Loucy (cell line): Measurements from ENCODE around the gene GULP1.

Source experiments
- H2AFZ ChIP-seq: fragments of 200-600 bp; sonication (generic); 2 replicates; pipeline ENCODE4 v1.6.0; 2016; ENCODE audit warnings: antibody characterized with exemption, mild to moderate bottlenecking, low read length, moderate library complexity
- H3F3A ChIP-seq: fragments of 200-600 bp; 2 replicates; pipeline ENCODE4 v1.6.0; 2016; ENCODE audit warnings: antibody characterized with exemption, low read depth, mild to moderate bottlenecking
- H3K27me3 ChIP-seq: fragments of 200-600 bp; sonication (generic); 2 replicates; pipeline ENCODE4 v1.6.1; 2014; ENCODE audit warnings: low read length, mild to moderate bottlenecking; ENCODE audit not compliant: insufficient read depth, poor library complexity, severe bottlenecking
- H3K36me3 ChIP-seq: fragments of 200-600 bp; sonication (generic); 2 replicates; pipeline ENCODE4 v1.6.1; 2016; ENCODE audit warnings: low read length; ENCODE audit not compliant: insufficient read depth
- H3K4me1 ChIP-seq: fragments of 200-600 bp; sonication (generic); 2 replicates; pipeline ENCODE4 v1.5.1; 2014; ENCODE audit warnings: low read length, mild to moderate bottlenecking; ENCODE audit not compliant: insufficient read depth, poor library complexity, severe bottlenecking
- H3K4me2 ChIP-seq: fragments of 200-600 bp; sonication (generic); 2 replicates; pipeline ENCODE4 v1.6.0; 2014; ENCODE audit warnings: antibody characterized with exemption, low read length, low read depth, mild to moderate bottlenecking; ENCODE audit not compliant: poor library complexity, severe bottlenecking
- H3K4me3 ChIP-seq: fragments of 200-600 bp; sonication (generic); 2 replicates; pipeline ENCODE4 v1.5.1; 2014; ENCODE audit warnings: low read length, mild to moderate bottlenecking, mixed read lengths; ENCODE audit not compliant: poor library complexity, severe bottlenecking
- H3K79me2 ChIP-seq: fragments of 200-600 bp; sonication (generic); 2 replicates; pipeline ENCODE4 v1.6.1; 2014; ENCODE audit warnings: low read length; ENCODE audit not compliant: insufficient read depth
- H3K9ac ChIP-seq: fragments of 200-600 bp; sonication (generic); 2 replicates; pipeline ENCODE4 v1.6.0; 2014; ENCODE audit warnings: mild to moderate bottlenecking, low read depth, low read length, moderate library complexity; ENCODE audit not compliant: poor library complexity, severe bottlenecking
- H3K9me2 ChIP-seq: fragments of 200-600 bp; sonication (generic); replicated peaks from 2 replicates; pipeline ENCODE4 v1.6.1; 2016; ENCODE audit warnings: low read depth, low read length, mixed read lengths
- H3K9me3 ChIP-seq: fragments of 200-600 bp; sonication (generic); 2 replicates; pipeline ENCODE4 v1.6.1; 2014; ENCODE audit warnings: mild to moderate bottlenecking, antibody characterized with exemption, low read length, low read depth; ENCODE audit not compliant: insufficient read depth
- H4K20me1 ChIP-seq: fragments of 200-600 bp; sonication (generic); 2 replicates; pipeline ENCODE4 v1.6.0; 2014; ENCODE audit warnings: antibody characterized with exemption, low read length, mild to moderate bottlenecking; ENCODE audit not compliant: insufficient read depth, poor library complexity, severe bottlenecking
- CTCF ChIP-seq: fragments of 200-600 bp; sonication (generic); conservative IDR thresholded peaks from 2 replicates; pipeline ENCODE4 v1.5.1; 2014; ENCODE audit warnings: mild to moderate bottlenecking, antibody characterized with exemption, low read length
- EZH2phosphoT487 ChIP-seq: fragments of 200-600 bp; IDR thresholded peaks from 2 replicates; pipeline ENCODE4 v1.6.1; 2018; ENCODE audit warnings: antibody characterized with exemption, mild to moderate bottlenecking, moderate library complexity, borderline replicate concordance

The GULP1 gene

DNA sequence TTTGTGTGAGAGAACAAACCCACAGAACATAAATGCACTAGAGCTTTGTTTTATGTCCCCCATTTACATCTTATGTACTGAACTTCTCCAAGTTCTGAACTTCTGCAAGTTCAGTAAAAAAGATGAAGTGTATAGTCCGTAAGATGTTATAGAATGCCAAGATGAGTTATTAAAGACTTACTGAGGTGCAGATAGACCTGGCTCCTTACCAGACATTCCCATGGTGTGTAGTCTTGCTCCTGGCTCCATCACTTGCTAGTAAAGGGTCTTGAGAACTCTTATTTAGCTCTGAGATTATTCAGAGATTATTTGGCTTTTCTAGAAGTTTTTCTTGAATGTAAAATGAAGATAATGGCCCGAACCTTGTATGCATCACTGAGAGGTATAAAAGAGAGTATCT is 16.8 kb downstream of the GULP1 start:
- Histone ChIP-seq H3K4me1 (no peaks in the 10 kb centered on the region), H3K4me2 (no peak overlapping the region), H3K27me3 (no peaks in the 10 kb centered on the region), H3F3A (no peaks in the 10 kb centered on the region), H3K9me3 (no peaks in the 10 kb centered on the region), H2AFZ (no peak overlapping the region), H3K79me2 (no peaks in the 10 kb centered on the region), H4K20me1 (no peaks in the 10 kb centered on the region), H3K9me2 (no peaks in the 10 kb centered on the region), H3K36me3 (no peaks in the 10 kb centered on the region), H3K4me3 (no peak overlapping the region), H3K9ac (no peak overlapping the region)
- TF ChIP-seq EZH2phosphoT487 (no peak), CTCF (no peak)

DNA sequence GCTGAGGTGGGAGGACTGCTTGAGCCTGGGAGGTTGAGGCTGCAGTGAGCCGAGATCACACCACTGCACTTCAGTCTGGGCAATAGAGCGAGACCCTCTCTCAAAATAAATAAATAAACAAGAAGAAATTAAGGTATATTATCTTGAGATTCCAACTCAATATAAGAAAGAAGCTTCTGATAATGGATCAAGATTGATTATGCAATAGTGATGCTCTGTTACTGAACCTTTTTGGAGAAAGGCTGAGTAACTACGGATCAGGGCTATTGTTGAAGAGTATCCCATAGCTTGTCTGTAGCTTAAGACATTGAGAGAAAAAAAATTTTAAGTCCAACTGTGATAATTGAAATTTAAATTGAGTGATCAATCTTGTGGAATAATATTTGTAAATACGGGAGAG is 17.7 kb downstream of the GULP1 start:
- H2AFZ ChIP-seq = no peak overlapping the region
- H3K9ac ChIP-seq = no peak overlapping the region
- TF ChIP-seq CTCF (no peak), EZH2phosphoT487 (no peak)
- no peaks in the 10 kb centered on the region for H3K36me3 ChIP-seq
- no peaks in the 10 kb centered on the region for H4K20me1 ChIP-seq
- no peaks in the 10 kb centered on the region for H3K4me1 ChIP-seq
- no peaks in the 10 kb centered on the region for H3K27me3 ChIP-seq
- H3K4me2 ChIP-seq = no peak overlapping the region
- H3F3A ChIP-seq = no peaks in the 10 kb centered on the region
- no peaks in the 10 kb centered on the region for H3K9me3 ChIP-seq
- no peaks in the 10 kb centered on the region for H3K79me2 ChIP-seq
- no peaks in the 10 kb centered on the region for H3K9me2 ChIP-seq
- no peak overlapping the region for H3K4me3 ChIP-seq

DNA sequence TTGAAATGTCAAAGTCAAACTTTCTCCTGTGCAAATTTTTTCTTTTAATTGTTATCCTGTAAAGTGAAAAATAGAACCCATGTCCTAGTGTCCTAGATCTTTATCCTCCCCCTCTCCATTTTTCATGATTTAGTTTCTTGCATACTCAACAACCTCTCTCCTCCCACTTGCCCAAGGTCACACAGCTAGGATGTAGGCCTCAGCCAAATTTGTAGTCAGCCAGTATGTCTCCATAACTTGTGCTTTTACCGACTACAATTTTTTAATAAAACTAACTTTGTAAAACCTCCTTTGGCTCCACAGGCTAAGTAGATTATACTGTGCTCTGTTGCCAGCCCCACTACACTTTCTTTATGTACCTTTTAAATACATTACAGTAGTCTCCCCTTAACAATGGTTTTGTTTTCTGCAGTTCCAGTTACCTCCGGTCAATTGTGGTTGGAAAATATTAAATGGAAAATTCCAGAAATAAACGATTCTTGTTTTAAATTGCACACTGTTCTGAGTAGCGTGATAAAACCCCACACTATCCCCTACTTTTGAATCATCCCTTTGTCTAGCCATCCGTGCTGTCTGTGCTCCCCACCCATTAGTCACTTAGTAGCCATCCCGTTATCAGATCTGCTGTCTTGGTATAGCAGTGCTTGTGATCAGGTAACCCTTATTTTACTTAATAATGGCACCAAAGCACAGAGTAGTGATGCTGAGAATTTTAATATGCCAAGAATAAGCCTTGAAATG is 22.8 kb downstream of the GULP1 start:
- no peaks in the 10 kb centered on the region for H3K4me1 ChIP-seq
- no peak overlapping the region for H3K9ac ChIP-seq
- no peaks in the 10 kb centered on the region for H4K20me1 ChIP-seq
- no peaks in the 10 kb centered on the region for H3K9me3 ChIP-seq
- no peaks in the 10 kb centered on the region for H3K9me2 ChIP-seq
- H3F3A ChIP-seq = no peaks in the 10 kb centered on the region
- H2AFZ ChIP-seq = no peak overlapping the region
- H3K36me3 ChIP-seq = no peaks in the 10 kb centered on the region
- no peak for TF ChIP-seq EZH2phosphoT487
- TF ChIP-seq CTCF = no peak
- H3K79me2 ChIP-seq = no peaks in the 10 kb centered on the region
- H3K27me3 ChIP-seq = no peaks in the 10 kb centered on the region
- H3K4me2 ChIP-seq = no peak overlapping the region
- H3K4me3 ChIP-seq = no peak overlapping the region
